Activated CD4-positive, alpha-beta T cell treated with anti-CD3 and anti-CD28 coated beads, Interleukin-2, Interleukin-4, amounts not matched to agents 100 ng/mL and 50 ng/mL, durations not matched to agents 16 hours and 8 hours (primary cell): Measurements from ENCODE around the gene SRL.
"Not testable (repeated sequence)": the region's sequence is repeated elsewhere in the genome, so short reads cannot be mapped to it uniquely, and the experiment has no call there.

Experiments used
- DNase-seq: peaks from one replicate; pipeline ENCODE4 v3.0.0-alpha.2; 2020; ENCODE audit warnings: low spot score

SRL gene

DNA sequence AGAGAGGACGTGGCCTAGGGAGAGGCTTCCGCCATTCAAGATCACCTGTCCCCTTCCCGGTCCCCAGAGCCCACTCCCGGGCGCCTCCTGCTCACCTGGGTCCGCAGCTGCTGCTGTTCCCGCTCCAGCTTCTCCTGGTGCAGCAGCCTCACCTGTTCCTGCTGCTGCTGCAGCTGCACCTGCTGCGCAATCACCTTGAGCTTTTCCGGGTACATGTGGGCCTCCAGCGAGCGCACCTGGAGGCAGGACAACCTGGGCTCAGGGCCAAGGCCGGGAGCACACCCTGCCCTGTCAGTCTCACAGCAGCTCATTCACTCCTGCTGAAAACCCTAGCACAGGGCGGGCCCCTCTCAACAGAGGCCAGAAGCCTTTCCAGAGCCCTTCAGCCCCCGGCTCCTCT, 18.5 kb upstream of the SRL start:
- DNase-seq, result no peak

GRCh38 chr16:4257646-4258556, 16.0 kb upstream of the SRL start:
- no peak for DNase-seq

DNA sequence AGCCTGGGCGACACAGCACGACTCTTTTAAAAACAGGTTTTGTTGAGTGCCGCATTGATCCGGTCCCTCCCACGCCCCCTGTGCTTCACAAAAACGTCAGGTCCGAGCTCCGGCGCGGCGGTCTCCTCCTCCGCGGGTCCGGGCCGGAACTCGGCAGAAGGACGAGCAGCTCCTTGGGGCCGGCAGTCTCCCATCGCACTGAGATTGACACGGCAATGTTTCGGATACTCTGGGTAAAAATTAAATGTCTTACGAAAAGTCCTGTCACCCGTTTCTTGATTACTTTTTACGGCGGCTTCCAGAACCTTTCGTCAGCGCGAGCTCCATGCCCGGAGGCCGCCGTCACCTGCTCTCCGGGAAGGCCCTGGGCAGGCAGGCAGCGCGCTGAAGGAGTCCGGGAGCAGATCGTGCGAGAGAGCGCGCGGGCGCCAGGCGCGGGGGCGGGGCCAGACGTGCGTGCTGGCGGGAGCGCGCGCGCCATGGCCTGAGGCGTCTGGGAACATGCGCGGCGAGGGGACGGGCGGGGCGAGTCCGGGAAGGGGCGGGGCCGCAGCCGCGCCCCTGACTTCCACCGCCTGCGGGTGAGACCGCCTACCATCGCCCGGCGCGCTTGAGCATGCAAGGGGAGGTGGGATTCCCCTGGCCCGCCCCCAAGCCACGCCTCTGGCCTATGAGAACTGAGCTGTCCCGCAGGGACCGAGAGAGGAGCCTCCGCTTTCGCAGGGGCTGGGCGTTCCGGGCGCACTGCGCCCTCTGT, 11.7 kb upstream of the SRL start:
- peak; percentile 99 for DNase-seq

DNA sequence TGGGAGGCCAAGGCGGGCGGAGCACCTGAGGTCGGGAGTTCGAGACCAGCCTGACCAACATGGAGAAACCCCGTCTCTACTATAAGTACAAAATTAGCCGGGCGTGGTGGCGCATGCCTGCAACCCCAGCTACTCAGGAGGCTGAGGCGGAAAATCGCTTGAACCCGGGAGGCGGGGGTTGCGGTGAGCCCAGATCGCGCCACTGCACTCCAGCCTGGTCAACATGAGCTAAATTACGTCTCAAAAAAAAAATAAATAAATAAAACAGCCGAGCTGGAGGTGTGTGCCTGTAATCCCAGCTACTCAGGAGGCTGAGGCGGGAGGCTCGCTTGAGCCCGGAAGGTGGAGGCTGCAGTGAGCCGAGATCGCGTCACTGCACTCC, 11.1 kb upstream of the SRL start:
- DNase-seq, result not testable (repeated sequence)

- no peak for DNase-seq
These were observed 7.8 kb upstream of the SRL start for GRCh38 chr16:4249530-4250308.

GRCh38 chr16:4247460-4247784, 5.5 kb upstream of the SRL start:
- no peak for DNase-seq

DNA sequence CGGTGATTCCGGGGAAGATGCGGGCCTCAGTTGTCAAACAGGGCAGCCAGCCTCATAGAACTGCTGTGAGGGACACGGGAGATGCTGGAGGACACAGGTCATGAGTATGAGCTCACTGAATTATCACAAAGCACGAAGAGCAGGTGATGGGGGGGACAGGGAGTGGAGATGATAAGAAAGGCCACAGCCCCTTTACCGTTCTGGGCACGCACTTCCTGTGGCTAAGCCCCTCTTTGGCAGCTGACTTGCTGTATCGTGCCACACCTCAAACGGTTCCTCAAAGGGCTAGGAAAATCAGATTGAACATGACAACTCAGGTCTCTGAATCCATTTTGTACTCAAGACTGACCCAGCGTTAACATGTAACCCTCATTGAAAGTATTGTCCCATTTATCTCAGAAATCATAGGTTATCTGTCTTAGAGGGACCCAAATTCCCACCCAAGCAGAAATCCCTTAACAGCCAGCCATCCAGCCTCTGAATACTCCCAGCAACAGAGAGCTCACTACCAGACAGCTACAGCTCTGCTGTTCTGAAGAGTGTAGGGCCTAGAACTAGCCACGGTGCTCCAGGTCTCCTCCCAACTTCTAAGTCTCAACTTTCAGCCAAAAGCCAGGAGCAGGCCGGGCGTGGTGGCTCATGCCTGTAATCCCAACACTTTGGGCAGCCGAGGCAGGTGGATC, 5.0 kb upstream of the SRL start:
- no peak for DNase-seq

- no peak for DNase-seq
These were observed 3.4 kb upstream of the SRL start for GRCh38 chr16:4245077-4245791.

DNA sequence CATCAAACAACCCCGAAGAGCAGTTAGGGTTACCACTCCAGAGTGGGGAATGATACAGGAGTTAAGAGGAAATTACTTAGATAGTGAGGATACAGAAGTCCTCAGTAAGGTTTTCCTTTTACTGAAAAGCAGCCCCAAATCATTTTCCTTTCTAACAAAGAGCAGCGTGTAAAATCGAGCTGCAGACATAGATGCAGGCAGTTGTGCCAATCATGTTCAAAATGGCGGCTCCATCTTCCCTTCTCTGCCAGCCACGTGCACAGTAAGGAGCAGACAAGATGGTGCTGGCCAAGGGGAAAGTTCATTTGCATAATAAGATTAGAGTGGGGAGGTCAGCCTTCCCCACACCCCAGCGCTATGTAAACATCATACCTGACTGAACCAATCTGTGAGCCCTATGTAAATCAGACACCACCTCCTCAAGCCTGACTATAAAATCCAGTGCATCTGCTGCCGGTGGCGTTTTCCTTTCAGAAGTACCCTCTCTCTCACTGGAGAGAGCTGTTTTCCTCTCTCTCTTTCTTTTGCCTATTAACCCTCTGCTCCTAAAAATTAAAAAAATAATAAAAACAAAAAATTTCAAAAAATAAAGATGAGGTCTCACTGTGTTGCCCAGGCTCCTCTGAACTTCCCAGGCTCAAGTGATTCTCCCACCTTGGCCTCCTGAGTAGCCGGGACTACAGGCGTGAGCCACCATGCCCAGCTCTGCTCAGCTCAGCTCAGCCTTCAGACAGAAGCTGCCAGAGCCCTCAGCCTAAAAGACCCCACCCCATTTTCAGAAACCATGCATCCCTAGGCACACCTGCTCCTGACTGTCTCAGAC, 2.6 kb upstream of the SRL start:
- DNase-seq, result no peak

DNA sequence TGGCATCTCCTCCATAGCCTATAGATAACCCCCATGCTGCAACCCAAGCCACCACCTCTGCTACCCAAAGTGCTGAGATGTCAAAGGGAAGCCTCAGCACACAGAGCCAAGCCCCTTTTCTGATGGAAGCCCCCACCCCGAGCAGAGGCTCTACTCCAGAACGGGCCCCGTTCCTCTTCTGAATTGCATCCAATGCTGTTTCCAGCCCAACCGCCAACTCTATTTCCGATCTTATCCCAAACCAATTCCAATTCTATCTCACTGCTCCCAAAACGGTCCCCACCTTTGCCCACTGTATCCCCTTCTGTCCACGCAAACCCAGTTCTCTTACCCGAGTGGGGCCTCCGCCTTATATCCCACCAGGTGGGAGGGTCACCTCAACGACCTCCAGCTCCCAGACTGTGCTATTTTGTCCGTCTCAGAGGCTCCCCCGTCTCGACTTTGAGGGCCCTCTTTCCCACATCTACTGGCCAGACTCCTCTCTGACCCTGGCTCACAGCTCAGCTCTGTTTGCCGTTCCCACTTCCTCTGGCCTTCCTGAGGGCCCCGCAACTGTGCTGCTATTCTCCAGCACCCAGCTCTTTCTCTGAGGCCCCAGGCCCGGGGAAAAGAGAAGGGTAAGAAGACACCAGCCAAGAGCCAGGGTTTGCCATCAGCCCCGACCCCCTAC, 487 bp downstream of the SRL start:
- DNase-seq, result no peak

GRCh38 chr16:4240624-4241023, 1.3 kb downstream of the SRL start:
- DNase-seq, result no peak

DNA sequence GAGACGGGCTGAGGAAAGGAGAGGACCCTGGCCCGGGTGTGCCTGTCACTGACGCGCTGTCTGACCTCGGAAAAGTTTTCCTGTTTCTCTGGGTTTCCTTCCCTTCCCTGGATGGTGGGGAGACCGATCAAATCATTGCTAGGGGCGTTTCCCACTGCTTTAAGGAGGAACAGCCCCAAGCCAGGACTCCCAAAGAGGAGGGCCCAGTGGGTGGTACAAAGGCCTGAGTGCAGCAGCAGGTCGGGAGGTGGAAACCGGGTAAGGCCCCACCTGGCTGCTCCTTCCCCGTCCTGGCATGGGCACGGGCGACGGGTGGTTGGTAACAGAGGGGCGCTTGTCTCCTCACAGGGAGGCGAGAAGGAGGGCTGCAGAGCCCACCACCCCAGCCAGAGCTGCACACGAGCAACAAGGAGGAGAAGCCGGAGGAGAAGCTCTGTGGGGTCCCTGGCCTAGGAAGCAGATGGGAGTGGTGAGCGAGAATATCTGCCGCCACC, 2.2 kb downstream of the SRL start:
- DNase-seq, result no peak

DNA sequence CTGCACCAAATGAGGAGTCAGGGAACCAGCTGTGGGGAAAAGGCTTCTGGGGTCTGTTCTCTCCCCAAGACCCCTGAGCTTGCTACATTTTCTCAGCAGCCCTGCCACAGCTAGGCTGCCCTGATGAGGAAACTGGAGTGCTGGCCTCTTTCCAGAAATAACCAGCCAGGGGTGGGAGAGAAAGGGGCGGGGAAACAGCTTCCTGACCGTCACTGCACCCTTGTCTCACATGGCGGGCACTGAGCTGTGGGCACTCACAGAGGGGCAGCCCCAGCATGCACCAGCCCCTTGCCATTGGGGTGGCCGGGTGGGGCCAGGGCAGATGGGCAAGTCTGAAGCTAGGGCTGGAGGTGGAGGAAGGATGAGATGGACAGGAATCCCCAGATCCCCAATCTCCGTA, 2.9 kb downstream of the SRL start:
- DNase-seq, result no peak

DNA sequence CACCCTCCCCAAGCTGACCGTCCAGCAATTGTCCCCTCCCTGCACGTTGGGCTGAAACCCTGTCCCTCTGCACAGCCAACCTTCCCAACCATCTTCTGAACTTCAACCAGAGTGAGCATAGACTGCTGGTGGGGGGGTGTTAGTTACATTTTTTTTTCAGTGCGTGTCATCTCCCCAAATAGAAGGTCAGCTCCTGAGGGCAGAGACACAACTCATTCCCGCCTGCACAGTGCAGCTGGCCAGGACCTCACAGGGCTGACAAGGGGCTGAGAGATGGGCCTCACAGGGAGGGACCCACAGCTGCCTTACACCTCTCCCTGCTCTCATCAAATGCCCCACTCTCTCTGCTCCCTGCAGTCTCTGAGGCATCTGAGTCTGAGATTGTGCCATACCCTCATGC, 8.4 kb downstream of the SRL start:
- DNase-seq, result no peak

DNA sequence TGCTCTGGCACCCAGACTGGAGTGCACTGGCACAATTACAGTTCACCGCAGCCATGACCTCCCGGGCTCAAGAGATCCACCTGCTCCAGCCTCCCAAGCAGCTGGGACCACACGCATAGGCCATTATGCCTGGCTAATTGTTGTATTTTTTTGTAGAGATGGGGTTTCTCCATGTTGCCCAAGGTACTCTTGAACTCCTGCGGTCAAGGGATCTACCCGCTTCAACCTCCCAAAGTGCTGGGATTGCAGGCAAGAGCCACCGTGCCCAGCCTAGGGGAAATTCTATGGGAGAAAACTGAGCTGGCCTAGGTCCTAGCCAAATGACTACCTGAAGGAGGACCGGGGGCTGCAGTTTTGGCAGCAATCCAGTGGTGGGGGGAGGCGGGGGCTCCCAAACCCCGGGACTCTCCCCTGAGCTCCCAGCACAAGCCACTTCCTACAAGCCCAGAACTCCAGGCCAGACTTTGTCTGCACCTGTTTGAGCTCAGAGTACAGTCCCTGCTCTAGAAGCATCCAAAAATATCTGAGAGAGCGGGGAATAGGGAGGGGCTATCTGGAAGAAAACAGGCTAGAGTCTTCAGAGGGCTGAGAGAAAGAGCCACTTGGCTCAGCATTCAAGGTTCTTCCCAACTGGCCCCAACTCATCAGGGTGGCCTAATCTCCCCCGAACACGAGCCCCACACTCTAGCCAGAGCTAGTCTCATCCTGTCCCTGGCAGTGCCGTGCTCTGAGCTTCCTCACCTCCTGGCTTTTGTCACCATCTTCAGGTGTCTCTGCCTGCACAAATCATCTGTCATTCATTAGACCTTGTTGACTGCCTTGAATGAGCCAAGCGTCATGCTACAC, 9.1 kb downstream of the SRL start:
- DNase-seq, result no peak

DNA sequence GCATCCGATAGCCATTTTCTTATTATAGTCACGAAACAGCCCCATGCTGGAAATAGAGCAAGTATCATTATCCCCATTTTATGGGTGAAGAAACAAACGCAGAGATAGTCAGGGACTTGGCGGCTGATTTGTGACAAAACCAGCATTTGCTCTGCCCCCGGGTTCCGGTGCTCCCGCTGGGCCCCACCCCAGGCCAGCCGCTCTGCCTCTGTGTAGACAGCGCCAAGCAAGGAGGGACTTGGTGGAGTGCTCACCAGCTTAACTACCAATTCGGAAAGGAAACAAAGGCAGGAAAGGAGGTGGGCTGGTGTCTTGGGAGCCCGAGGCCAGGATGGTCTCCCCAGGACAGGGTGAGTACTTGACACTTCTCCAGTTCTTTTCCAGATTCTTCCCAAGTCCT, 10.0 kb downstream of the SRL start:
- DNase-seq, result no peak

GRCh38 chr16:4231367-4231766, 10.5 kb downstream of the SRL start:
- no peak for DNase-seq

- no peak for DNase-seq
These were observed 14.9 kb downstream of the SRL start for GRCh38 chr16:4227040-4227332.
